Fibroblast of skin of left quadriceps (primary cell): ENCODE measurements around the gene IFI16.
A peak's percentile ranks its signal among the peaks of the same experiment; 100 is the strongest.

Experiments used
- DNase-seq, 2 experiments: peaks; one replicate each; pipeline ENCODE4 v3.0.0-alpha.2; 2013; ENCODE audit warnings: low read depth in 2 of 2

Gene IFI16

GRCh38 chr1:159058751-159059150 lies 49.0 kb downstream of the IFI16 start:
- no peak for DNase-seq

- no peak for DNase-seq
These were observed 55.4 kb downstream of the IFI16 start for GRCh38 chr1:159065106-159065505.

- no peak for DNase-seq
These were observed 56.4 kb downstream of the IFI16 start for GRCh38 chr1:159066108-159066507.

GRCh38 chr1:159067699-159068621 lies 58.3 kb downstream of the IFI16 start:
- no peak for DNase-seq

- no peak for DNase-seq
These were observed 59.2 kb downstream of the IFI16 start for GRCh38 chr1:159068886-159069285.

- peak; percentile 36 to 37 for DNase-seq
These were observed 62.4 kb downstream of the IFI16 start for GRCh38 chr1:159071970-159072582.

DNA sequence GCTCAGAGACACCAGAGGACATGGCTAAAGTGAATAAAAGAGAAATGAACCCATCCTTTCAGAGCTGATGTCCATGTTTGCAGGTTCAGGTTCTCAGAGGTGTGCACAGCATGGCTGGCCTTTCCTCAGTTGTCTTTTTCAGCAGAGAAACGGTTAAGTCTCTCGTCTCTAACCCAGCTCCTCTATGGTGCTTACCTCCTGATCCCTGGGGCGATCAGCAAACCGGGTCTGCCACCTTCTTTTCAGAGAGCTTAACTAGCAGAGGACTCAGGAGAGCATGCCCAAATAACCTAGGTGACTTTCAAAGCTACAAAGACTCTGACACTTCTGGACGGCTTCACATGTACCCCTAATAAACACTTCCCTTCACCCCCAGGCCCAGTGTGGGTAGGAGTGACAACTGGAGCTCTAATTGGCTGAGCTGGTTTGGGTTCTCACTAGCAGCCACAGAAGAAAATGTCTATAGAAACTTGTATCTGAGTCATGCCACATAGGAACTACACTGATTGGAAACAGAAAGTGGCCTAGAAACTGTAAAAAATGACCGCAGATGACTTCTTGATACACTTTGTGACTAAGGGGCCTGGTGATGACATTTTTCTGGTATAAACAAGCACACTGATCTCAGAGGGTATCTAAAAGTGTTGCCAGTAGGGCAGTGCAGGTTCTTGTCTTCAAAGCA lies 66.9 kb downstream of the IFI16 start, which contains the start of gene AIM2:
TSS of gene AIM2 (minus strand) at position 329 of the 682 bp plus-strand sequence. CDS start 3,267 bp downstream, outside the sequence.
- peak; percentile 34 to 36 for DNase-seq

GRCh38 chr1:159077120-159077961 lies 67.6 kb downstream of the IFI16 start:
- DNase-seq, result peak; percentile 48 to 52

- DNase-seq, result no peak
These were observed 69.8 kb downstream of the IFI16 start for GRCh38 chr1:159079525-159079924.

DNA sequence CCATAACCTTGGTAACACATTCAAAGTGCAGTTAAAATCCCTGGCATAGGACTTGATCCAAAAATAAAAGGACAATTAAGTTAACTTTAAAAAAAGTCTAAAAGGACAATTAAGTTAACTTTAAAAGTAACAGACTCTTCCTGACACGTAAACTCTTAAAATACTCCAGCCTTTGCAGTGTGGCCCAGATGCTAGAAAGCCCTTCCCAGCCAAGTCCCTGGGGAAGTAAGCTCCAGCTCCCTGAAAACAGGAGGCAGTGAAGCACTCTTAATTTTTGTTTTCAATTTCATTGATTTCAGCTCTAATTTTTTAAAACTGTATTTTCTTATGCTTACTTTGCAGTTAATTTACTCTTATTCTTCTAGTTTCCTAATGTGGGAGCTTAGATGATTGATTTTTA lies 71.9 kb downstream of the IFI16 start:
- no peak for DNase-seq

DNA sequence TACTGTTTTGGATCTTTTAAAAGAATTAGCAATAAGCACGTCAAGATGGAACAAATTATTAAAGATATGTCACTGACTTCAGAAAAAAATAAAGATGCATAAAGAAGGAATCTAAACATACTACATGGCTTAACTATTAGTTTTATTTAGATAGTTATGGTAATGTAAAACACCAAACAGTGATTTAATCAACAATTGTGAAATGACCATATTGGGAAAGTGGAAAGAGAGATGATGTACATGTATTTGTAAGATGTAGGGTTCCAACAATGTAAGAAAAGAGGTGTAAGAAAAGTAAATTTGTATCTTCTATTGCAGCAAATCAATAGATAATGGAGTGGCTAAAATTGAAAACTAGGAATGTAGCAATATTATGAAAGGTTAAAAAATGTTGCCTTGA lies 73.3 kb downstream of the IFI16 start:
- no peak for DNase-seq

- DNase-seq, result no peak
These were observed 74.4 kb downstream of the IFI16 start for GRCh38 chr1:159084152-159084551.

DNA sequence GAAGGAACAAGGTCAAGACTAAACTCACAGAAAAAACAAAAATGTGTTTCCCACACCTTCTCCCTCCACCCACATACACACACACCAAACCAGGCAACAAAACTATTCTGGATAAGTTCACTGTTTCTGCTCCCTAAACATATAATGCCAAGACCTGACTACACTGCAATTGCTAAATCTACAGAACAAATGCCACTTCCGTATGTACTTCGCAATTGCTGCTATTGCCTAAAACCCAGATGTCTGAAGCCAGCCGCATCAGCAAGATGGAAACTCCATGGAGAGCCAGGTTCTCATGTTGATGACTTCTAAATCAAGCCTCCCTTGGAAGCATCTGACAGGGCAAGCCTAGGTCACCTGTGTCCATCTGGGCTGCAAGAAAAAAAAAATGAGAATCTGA lies 75.2 kb downstream of the IFI16 start:
- DNase-seq, result no peak

- peak; percentile 65 to 70 for DNase-seq
These were observed 78.3 kb downstream of the IFI16 start for GRCh38 chr1:159088050-159088449.

- DNase-seq, result no peak
These were observed 79.0 kb downstream of the IFI16 start for GRCh38 chr1:159088546-159089183.

- no peak for DNase-seq
These were observed 79.6 kb downstream of the IFI16 start for GRCh38 chr1:159089184-159089791.

GRCh38 chr1:159090286-159091179 lies 80.8 kb downstream of the IFI16 start:
- DNase-seq, result no peak

GRCh38 chr1:159091180-159091560 lies 81.5 kb downstream of the IFI16 start:
- DNase-seq, result no peak

DNA sequence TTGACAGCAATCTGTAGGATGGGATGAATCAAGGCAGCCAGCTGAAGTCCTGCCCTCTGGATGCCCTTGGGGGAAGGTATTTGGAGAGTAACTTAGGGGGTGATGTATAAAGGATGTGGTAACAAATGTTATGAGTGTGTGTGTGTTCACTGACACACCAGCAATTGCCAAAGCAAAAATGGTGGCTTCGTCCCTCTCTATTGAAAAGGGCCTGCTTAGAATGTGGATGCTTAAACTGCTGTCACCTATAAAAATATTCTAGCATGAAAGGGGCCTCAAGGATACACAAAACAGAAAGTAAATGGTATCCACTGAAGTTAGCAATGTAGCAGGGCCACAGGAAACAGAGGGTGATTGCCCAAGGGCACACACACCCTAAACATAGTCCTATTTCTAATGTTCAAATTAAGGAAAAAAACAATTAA lies 81.9 kb downstream of the IFI16 start:
- DNase-seq, result no peak
